Panc1 (cell line): ENCODE data around the gene TMEM120B. TPM values are rescaled to one million over a fixed set of nuclear protein-coding genes. Genes with fewer than 3 reads are reported as not detected.
A peak's percentile ranks its signal among the peaks of the same experiment; 100 is the strongest.

ENCODE experiments used
- ATAC-seq: fragments of 200-7000 bp; cut with Tn5 transposase; 2 replicates; pipeline ENCODE4 v1.9.1; 2020; ENCODE audit warnings: mild to moderate bottlenecking, moderate library complexity
- BruUV-seq: library from RNA; stranded (reverse); fragments of 400-500 nt; replicated peaks from 2 replicates; lab custom pipeline; 2021; lab: Mats Ljungman, UMichigan
- CTCF ChIA-PET: fragments of 300-600 bp; sonication (Branson Sonifier 250); formaldehyde crosslinking; loops from one replicate; lab custom pipeline; 2022; ENCODE audit warnings: antibody characterized with exemption; lab: Charles Lee
- POLR2A ChIA-PET: fragments of 300-600 bp; sonication (Branson Sonifier 250); formaldehyde crosslinking; loops from one replicate; lab custom pipeline; 2022; ENCODE audit warnings: antibody characterized with exemption; lab: Charles Lee
- DNase-seq: peaks from one replicate; pipeline ENCODE4 v3.0.0-alpha.2; 2010; ENCODE audit warnings: low read depth, low spot score
- H3K27ac ChIP-seq: 2 replicates; pipeline ENCODE4 v1.5.1; 2011; ENCODE audit warnings: mild to moderate bottlenecking, low read length, inconsistent platforms
- H3K27me3 ChIP-seq: fragments of 200-500 bp; sonication (Bioruptor generic); 2 replicates; pipeline ENCODE4 v1.6.0; 2014; ENCODE audit warnings: low read length, inconsistent platforms; ENCODE audit not compliant: control insufficient read depth, insufficient read depth
- H3K36me3 ChIP-seq: fragments of 200-500 bp; sonication (Bioruptor generic); 2 replicates; pipeline ENCODE4 v1.5.1; 2014; ENCODE audit warnings: inconsistent platforms, mild to moderate bottlenecking, low read length, moderate library complexity; ENCODE audit not compliant: control insufficient read depth, insufficient read depth
- H3K4me1 ChIP-seq: 2 replicates; pipeline ENCODE4 v1.5.1; 2011; ENCODE audit warnings: inconsistent platforms, mild to moderate bottlenecking, low read length, moderate library complexity; ENCODE audit not compliant: control insufficient read depth, insufficient read depth
- H3K4me3 ChIP-seq, 2 experiments: 2 replicates each; pipeline ENCODE4 v1.5.1; 2011 to 2012; ENCODE audit warnings: low read depth in 2 of 2, low read length in 2 of 2, mild to moderate bottlenecking in 2 of 2, inconsistent platforms in 1 of 2, moderate library complexity in 1 of 2
- H3K9me3 ChIP-seq: fragments of 200-500 bp; sonication (Bioruptor generic); 2 replicates; pipeline ENCODE4 v1.5.1; 2014; ENCODE audit warnings: low read depth, mild to moderate bottlenecking, inconsistent platforms, low read length, moderate library complexity; ENCODE audit not compliant: control insufficient read depth, insufficient read depth
- CTCF ChIP-seq: fragments of 450-650 bp; IDR thresholded peaks from 2 replicates; pipeline ENCODE4 v1.5.1; 2017; ENCODE audit warnings: mild to moderate bottlenecking
- POLR2AphosphoS5 ChIP-seq: IDR thresholded peaks from 2 replicates; pipeline ENCODE4 v1.6.1; 2012; ENCODE audit warnings: mild to moderate bottlenecking, low read depth, low read length, moderate library complexity
- REST ChIP-seq, 2 experiments: IDR thresholded peaks; 2 replicates each; pipeline ENCODE4 v1.6.1; 2011 to 2012; ENCODE audit warnings: low read depth in 2 of 2, control low read depth in 1 of 2, low read length in 1 of 2, mild to moderate bottlenecking in 1 of 2, moderate library complexity in 1 of 2; ENCODE audit not compliant: insufficient read depth in 1 of 2
- SIN3A ChIP-seq: IDR thresholded peaks from 2 replicates; pipeline ENCODE4 v1.6.1; 2012; ENCODE audit warnings: low read depth, mild to moderate bottlenecking, low read length, moderate library complexity, borderline replicate concordance; ENCODE audit not compliant: insufficient read depth
- TCF7L2 ChIP-seq: IDR thresholded peaks from 2 replicates; pipeline ENCODE4 v1.6.1; 2011; ENCODE audit warnings: mild to moderate bottlenecking, low read depth, low read length, inconsistent platforms
- in situ Hi-C: cut with HindIII; loops from 2 replicates; pipeline ENCODE4 v1.10.0; 2016; ENCODE audit warnings: low sequenced_read_pairs, low pct_unique_long_range_greater_than_20kb
- intact Hi-C: fragments of 100-400 bp; cut with micrococcal nuclease; formaldehyde crosslinking; loops from one replicate; pipeline ENCODE4 v1.10.0; 2022; ENCODE audit not compliant: unreplicated experiment
- total RNA-seq: library from RNA; stranded (reverse); gene quantifications from one replicate; pipeline ENCODE4 v1.2.1, GENCODE V29; 2021; ENCODE audit not compliant: unreplicated experiment

Gene TMEM120B
- total RNA-seq, 1 experiment from 2014 or later = 22.3 TPM

GRCh38 chr12:121809712-121810116, 97.2 kb downstream of the TMEM120B start:
- Histone ChIP-seq H3K9me3 (no peaks in the 10 kb centered on the region), H3K36me3 (peaks cover 8% of the 10 kb centered on the region), H3K4me3 (no peak overlapping the region), H3K27me3 (no peaks in the 10 kb centered on the region), H3K27ac (no peak overlapping the region), H3K4me1 (peaks cover 32% of the 10 kb centered on the region)
- BruUV-seq = no TSS peak
- in situ Hi-C loops (no loop called here), intact Hi-C loops (no loop called here)
- TF ChIP-seq REST (IDR thresholded peaks at IDR 0.05; ENCODE audit: insufficient read depth in 1 of 2, low read depth in 2 of 2, low read length in 1 of 2) = no peak
- no peak for TF ChIP-seq CTCF
- TF ChIP-seq TCF7L2 = no peak
- no peak for TF ChIP-seq SIN3A
- no peak for TF ChIP-seq POLR2AphosphoS5
- DNase-seq = no peak
- no peak for ATAC-seq
- ChIA-PET POLR2A (no interaction called here), CTCF (interaction anchor here (0.7 to 1.0 kb wide), 2 partner anchors 14 to 78 kb away, joined by 3 to 4 read pairs; no protein-coding TSS in a partner anchor)

- ATAC-seq (no peak), DNase-seq (no peak)
- in situ Hi-C loops = no loop called here
- Histone ChIP-seq H3K4me3 (peak overlapping the region in 1 of 2 experiments; percentile 82; a peak in 1 of 4 replicates), H3K27me3 (no peaks in the 10 kb centered on the region), H3K4me1 (peaks cover 32% of the 10 kb centered on the region), H3K36me3 (peaks cover 8% of the 10 kb centered on the region; the same call in 1 of the 2 replicates), H3K9me3 (no peaks in the 10 kb centered on the region), H3K27ac (peak overlapping the region; percentile 80)
- BruUV-seq = no TSS peak
- no peak for TF ChIP-seq POLR2AphosphoS5
- TF ChIP-seq TCF7L2 = no peak
- TF ChIP-seq REST (IDR thresholded peaks at IDR 0.05; ENCODE audit: insufficient read depth in 1 of 2, low read depth in 2 of 2, low read length in 1 of 2) = no peak
- TF ChIP-seq SIN3A = no peak
- TF ChIP-seq CTCF = no peak
- intact Hi-C loops = no loop called here
- ChIA-PET POLR2A (interaction anchor here (0.6 to 1.0 kb wide), 2 partner anchors 10 to 16 kb away, joined by 3 to 6 read pairs; no protein-coding TSS in a partner anchor), CTCF (interaction anchor here (0.6 to 3.0 kb wide), 4 partner anchors 15 to 78 kb away, joined by 3 to 72 read pairs (median 4); partner anchors contain the start of genes PSMD9 and RHOF)
Observed at GRCh38 chr12:121810234-121810817, 97.8 kb downstream of the TMEM120B start.
